ENCODE results near the gene C5orf15.

C5orf15 gene

DNA sequence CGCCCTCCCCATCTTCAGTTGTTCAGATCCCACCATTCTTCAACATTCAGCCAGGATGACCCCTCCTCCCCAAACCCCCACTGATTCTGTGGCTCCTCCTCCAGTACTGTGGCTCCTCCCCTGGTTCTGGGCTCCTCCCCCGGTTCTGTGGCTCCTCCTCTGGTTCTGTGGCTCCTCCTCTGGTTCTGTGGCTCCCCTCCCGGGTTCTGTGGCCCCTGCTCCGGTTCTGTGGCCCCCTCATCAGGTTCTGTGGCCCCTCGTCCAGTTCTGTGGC, 32.8 kb downstream of the C5orf15 start:
- DNase-seq: no peak

- DNase-seq: no peak
These were observed 33.4 kb downstream of the C5orf15 start for GRCh38 chr5:133934822-133935666.

DNA sequence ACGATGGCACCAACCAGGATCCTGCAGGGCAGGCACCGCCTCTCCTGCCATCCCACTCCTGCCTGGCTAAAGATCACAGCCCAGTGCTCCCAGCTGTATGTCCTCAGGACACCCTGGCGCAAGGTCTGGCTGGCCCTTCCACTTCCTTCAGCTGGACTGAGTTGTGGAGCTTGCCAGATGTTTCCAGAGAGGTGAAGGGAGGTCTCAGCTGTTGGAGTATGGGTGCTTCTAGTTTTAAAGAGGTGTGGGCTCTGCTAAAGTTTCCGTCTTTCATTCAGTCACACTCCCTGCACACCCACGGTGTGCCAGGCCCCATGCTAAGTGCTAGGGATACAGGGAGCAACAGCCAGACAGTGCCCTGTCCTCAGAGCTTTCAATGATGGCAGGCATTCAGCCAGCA, 34.1 kb downstream of the C5orf15 start:
- no peak for DNase-seq

GRCh38 chr5:133933670-133934295, 34.6 kb downstream of the C5orf15 start:
- no peak for DNase-seq

- no peak for DNase-seq
These were observed 35.3 kb downstream of the C5orf15 start for GRCh38 chr5:133933169-133933509.

GRCh38 chr5:133932441-133933168, 35.8 kb downstream of the C5orf15 start:
- DNase-seq: no peak

GRCh38 chr5:133931546-133931945, 36.9 kb downstream of the C5orf15 start:
- DNase-seq: no peak

DNA sequence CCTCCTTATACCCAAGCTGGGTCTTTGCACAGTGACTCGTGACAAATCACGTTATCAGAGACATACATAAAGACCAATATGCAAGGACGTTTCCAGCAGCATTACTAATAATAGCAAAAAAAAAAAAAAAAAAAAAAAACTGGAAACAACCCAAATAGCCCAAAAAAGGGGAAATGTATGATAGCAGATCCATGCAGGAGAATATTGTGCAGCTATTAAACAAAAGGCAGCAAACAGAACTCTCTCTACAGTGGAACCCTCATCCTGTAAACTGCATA, 37.7 kb downstream of the C5orf15 start:
- DNase-seq: no peak

GRCh38 chr5:133930061-133930812, 38.2 kb downstream of the C5orf15 start:
- no peak for DNase-seq

DNA sequence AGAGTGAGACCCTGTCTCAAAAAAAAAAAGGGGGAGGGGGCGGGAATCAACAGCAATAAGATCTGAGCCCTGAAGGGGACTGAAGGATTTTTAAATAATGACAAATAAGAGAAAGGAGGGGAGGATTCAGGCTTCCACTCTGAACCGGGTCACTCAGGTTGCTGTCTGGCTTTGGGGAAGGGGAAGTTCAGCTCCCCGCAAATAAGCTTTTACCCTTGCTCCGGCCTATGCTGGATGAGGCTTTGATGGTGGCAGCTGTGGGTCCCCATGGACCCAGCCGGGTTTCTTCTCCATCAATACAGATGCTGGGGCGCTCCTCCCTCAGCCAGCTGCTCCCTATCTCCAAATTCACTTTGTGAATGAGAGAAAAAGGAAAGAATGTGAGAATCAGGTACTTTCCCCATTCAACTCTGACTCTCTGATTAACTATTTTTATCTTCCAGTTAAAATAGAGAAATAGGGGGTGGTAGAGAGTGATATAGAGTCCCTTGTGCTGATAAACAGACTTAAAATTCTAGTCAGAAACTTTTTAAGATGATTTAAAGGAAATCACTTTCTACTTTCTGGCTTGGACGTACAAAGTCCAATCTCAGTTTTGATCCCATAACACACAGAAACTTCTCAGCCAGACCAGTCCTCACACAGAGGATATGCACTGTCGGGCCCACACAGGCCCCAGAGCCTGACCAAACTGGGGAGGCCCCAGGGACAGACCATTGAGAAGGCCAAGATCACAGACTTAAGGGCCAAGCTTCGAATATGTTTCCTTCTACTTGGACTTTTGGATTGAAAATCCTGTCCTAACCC, 39.6 kb downstream of the C5orf15 start:
- no peak for DNase-seq

DNA sequence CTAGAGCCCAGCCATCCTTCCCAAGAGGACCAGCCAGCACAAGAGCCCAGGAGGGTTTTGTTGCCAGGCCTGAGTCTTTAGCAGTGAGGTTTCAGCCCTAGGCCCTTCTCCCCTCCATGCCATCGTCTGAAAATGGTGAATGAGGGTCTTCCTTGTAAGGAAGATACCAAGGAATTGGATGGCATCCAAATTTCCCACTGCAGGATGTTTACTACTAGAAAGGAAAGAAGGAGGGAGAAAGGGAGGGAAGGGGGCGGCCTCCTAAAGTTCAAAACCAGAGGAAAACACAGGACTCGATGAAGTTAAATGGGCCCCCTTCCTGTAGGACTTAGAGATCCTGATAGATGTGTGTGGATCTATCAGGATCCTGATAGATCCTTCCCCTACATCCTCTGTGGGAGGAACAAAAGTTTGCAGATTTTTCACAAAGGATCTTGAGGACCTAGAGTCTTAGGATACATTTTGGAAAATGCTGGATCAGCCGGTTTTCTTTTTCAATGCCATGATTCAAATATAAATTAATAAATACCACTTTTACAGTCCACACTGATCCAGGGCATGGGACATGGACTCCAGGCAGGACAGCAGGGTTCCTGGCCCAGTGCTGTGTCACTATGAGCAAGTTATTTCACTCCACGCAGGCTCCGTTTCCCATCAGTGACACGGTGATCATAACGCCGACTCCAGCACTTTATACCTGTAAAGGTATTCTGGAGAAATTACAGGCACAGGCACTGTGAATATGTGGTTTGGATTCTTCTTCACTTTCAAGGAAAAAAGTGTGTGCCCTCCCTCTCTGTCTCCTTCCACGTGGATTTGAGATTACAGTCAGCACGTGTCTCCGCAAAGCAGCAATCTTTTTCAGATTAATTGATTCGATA, 40.9 kb downstream of the C5orf15 start:
- DNase-seq: no peak

DNA sequence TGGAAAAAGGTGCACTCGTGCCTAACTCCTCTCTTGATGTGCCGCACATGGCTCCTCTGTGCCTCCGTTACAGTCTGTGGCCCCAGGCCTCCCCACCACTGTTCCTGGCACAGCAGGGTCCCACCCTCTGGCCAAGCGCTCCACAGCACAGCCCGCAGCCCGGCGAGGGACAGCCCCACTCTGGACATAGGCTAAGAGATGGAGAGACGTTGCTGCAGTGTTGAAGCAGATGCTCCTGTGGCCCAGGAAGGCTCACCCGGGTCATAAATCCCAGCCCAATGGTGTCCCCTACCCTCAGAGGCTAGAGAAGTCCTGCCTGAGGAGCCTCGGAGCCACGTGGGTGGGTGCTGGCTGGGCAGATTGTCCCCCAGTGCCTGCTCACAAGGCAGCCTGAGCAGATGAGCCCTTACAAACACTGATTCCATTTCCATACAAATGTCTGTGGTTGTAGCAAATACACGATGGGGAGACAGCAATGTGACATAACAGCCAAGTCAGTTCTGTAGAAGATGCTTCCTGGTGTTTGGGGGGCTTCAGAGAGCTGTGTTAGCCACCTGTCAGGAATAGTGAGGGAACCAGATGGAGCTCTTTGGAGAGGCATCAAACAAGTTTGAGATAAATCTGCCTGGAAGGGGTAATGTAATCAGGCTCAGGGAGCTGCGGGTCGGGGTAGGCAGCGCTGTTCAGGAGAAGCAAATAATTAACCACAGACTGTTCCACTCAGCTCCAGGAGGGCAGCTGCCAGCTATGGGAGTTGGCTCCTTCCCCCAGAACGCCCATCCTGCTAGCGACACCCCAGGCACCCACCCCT, 41.7 kb downstream of the C5orf15 start:
- no peak for DNase-seq

GRCh38 chr5:133925866-133926488, 42.4 kb downstream of the C5orf15 start:
- DNase-seq: no peak

GRCh38 chr5:133925269-133925668, 43.2 kb downstream of the C5orf15 start:
- DNase-seq: no peak

DNA sequence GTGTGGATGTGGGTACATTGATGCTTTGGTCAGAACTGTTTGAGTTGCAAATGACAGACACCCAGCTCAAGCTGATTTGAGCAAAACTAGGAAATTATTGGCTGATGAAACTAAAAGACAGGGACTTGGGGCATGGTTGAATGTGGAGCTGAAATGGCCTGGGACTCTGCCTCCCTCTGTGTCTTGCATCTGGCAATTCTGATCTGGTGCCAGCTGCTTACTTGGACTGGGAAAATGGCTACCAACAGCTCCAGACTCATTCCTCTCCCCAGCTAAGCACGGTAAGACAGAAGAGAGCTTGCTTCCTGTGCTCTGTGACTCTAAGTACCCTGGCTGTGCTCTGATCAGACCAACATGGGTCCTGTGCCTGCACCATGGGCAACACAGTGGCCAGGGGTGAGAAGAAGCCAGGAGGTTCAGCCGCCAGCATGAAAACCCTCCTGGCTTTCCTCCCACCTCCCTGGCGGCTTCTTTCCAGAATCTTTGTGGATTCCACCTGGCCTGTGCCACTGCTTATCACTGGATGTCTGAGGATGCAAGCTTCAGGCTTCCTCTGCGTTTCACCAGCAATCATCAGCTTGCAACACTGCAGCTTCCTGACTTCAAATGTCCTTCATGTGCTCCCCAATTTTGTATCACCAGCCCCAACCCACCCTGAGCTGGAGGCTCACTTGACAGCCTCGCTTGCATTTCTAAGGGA, 44.1 kb downstream of the C5orf15 start:
- DNase-seq: no peak

DNA sequence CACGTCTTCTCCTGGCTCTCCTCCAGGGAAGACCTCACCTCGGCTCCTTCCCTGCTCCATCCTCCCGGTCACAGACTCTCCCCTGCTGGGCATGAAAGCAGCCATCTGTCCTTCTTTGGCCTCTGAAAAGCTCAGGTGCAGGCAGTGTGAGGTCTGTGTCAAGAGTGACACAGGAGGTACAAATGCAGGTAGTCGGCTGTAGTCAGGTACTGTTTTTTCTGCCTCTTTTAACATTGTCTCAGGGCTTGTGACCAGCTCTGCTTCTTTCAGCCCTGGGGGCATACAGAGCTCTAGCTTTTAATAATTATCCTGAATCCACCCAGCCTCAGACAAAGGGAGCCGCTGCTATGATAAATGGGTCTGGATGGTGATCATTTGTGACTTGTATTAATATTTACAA, 46.4 kb downstream of the C5orf15 start:
- DNase-seq: no peak

DNA sequence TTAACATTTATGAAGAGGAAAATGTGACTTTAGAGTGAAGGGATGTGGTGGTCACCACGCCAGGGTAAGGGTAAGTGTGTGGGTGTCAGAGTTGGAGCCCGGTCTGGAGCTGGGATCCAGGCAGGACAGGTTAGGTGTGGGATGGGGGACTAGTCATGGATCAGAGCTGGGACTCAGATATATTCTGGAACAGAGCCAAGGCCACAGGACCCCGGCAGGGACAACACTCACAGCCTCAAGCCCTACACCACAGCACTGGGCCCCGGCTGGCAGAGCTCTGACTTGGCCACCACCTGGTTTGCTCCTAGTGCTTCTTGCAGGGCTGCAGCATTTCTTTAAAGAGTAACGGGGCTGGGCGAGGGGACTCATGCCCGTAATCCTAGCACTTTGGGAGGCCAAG, 47.4 kb downstream of the C5orf15 start:
- no peak for DNase-seq

DNA sequence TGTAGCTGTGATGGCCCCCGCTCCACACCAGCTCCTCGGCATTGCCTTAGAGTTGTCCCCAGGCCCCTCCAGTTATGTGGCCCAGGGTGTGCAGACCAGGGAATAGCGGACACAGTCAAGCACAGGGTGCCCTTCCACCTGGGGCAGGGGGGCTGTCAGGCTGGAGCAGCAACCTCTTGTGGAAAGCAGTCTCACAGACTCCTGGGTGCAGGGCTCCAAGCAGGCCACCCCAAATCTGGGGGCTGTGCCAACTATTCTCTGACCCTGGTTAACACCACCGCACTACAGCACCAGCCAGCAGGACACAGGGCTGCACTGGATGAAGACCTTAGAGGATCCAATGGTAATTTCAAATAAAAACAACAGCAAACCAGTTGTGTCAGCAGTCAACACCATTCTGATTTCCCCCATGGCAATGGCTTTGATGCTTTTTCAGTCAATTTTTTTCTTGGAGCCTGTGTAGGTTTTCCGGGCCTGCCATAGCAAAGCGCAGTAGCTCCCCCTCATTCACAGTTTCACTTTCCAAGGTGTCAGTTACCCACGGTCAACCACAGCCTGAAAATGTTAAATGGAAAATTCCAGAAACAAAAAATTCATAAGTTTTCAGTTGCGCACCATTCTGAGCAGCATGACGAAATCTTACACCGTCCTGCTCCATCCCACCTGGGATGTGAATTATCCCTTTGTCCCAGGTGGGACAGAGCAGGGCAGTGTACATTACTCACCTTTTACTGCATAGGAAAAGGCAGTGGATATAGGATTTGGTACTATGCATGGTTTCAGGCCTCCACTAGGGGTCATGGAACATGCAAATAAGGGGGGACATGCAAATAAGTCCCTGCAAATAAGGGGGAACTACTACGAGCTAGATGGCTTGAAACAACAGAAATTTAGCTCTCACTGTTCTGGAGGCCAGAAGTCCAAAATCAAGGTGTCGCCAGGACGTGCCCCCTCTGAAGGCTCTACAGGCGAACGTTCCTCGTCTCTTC, 49.0 kb downstream of the C5orf15 start:
- DNase-seq: no peak

GRCh38 chr5:133918731-133919130, 49.7 kb downstream of the C5orf15 start:
- DNase-seq: no peak
